K562 (cell line): Measurements from ENCODE around the gene CIAPIN1. TPM values are rescaled to one million over a fixed set of nuclear protein-coding genes. Genes with fewer than 3 reads are reported as not detected.
A peak's percentile ranks its signal among the peaks of the same experiment; 100 is the strongest.

ENCODE experiments used
- ATF6 ChIP-seq: sonication (generic); formaldehyde crosslinking; IDR thresholded peaks from 2 replicates; pipeline ENCODE4 v1.4.0; 2020; ENCODE audit warnings: mild to moderate bottlenecking, missing genetic modification reagents
- CBX2 ChIP-seq: fragments of 200-600 bp; sonication (generic); IDR thresholded peaks from one replicate; pipeline ENCODE4 v1.6.1; 2012; ENCODE audit warnings: mild to moderate bottlenecking, low read length, inconsistent platforms; ENCODE audit not compliant: insufficient read depth, poor library complexity, severe bottlenecking
- CEBPB ChIP-seq: fragments of 450-650 bp; IDR thresholded peaks from 2 replicates; pipeline ENCODE4 v1.6.1; 2016; ENCODE audit warnings: missing genetic modification characterization, missing compliant biosample characterization
- CEBPG ChIP-seq, 3 experiments: fragments of 200-800 bp in 1 of 3; sonication (Bioruptor generic) in 1 of 3; sonication (generic) in 1 of 3; formaldehyde crosslinking in 1 of 3; IDR thresholded peaks in 2 of 3; conservative IDR thresholded peaks in 1 of 3; 2 replicates each; pipeline versions ENCODE4 v1.6.1 to v1.8.0; 2016 to 2022; ENCODE audit warnings: missing compliant biosample characterization in 2 of 3, missing genetic modification characterization in 2 of 3, mild to moderate bottlenecking in 1 of 3, missing genetic modification reagents in 1 of 3
- CHAMP1 ChIP-seq: fragments of 450-650 bp; IDR thresholded peaks from 2 replicates; pipeline ENCODE4 v1.6.1; 2016; ENCODE audit warnings: mild to moderate bottlenecking
- FOS ChIP-seq: IDR thresholded peaks from 3 replicates; pipeline ENCODE4 v1.6.1; 2011; ENCODE audit not compliant: insufficient read length; ENCODE audit errors: extremely low read depth
- GTF2E2 ChIP-seq: fragments of 200-800 bp; sonication (Bioruptor generic); IDR thresholded peaks from 2 replicates; pipeline ENCODE4 v1.6.1; 2016; ENCODE audit warnings: missing genetic modification characterization, missing compliant biosample characterization
- HDAC8 ChIP-seq: fragments of 450-650 bp; IDR thresholded peaks from 2 replicates; pipeline ENCODE4 v1.6.1; 2016; ENCODE audit warnings: mild to moderate bottlenecking, missing genetic modification characterization, moderate library complexity, missing compliant biosample characterization
- HES1 ChIP-seq: fragments of 450-650 bp; IDR thresholded peaks from 2 replicates; pipeline ENCODE4 v1.6.1; 2016; ENCODE audit warnings: low read depth, mild to moderate bottlenecking, moderate library complexity
- HLTF ChIP-seq: fragments of 450-650 bp; IDR thresholded peaks from 2 replicates; pipeline ENCODE4 v1.6.1; 2016
- HOXB6 ChIP-seq: fragments of 250-450 bp; sonication (Bioruptor Pico); IDR thresholded peaks from 2 replicates; pipeline ENCODE4 v1.5.1; 2022; ENCODE audit warnings: mild to moderate bottlenecking, borderline replicate concordance
- RNF219 ChIP-seq: fragments of 250-450 bp; sonication (Bioruptor Pico); IDR thresholded peaks from 2 replicates; pipeline ENCODE4 v1.5.0; 2022; ENCODE audit warnings: mild to moderate bottlenecking
- SETDB1 ChIP-seq: IDR thresholded peaks from one replicate; pipeline ENCODE4 v1.6.1; 2012; ENCODE audit warnings: low read length, control low read depth, inconsistent platforms
- SMARCA5 ChIP-seq: fragments of 450-650 bp; IDR thresholded peaks from 2 replicates; pipeline ENCODE4 v1.6.1; 2016
- THAP7 ChIP-seq: fragments of 250-450 bp; sonication (Bioruptor Pico); IDR thresholded peaks from 2 replicates; pipeline ENCODE4 v1.5.0; 2021
- ZFP30 ChIP-seq: fragments of 250-450 bp; sonication (Bioruptor Pico); IDR thresholded peaks from 2 replicates; pipeline ENCODE4 v1.8.0; 2022; ENCODE audit warnings: moderate library complexity, mild to moderate bottlenecking, inconsistent platforms, borderline replicate concordance
- ZFP91 ChIP-seq: sonication (generic); formaldehyde crosslinking; IDR thresholded peaks from 2 replicates; pipeline ENCODE4 v1.8.0; 2022; ENCODE audit warnings: mild to moderate bottlenecking, missing genetic modification reagents
- ZNF444 ChIP-seq: fragments of 250-450 bp; sonication (Bioruptor Pico); IDR thresholded peaks from 2 replicates; pipeline ENCODE4 v1.4.0; 2020; ENCODE audit warnings: mild to moderate bottlenecking, moderate library complexity
- polyA plus RNA-seq, 8 experiments: library from polyadenylated mRNA; depleted of rRNA in 4 of 8; stranded (reverse) in 5 of 8; unstranded in 3 of 8; fragments of >200 nt; fragmentation: Nextera tagmentation in 2 of 8; fragmentation: Illumina TruSeq in 1 of 8; extraction: Ambion mirVana in 2 of 8; extraction: Trizol in 1 of 8; gene quantifications; 2 replicates each; pipeline versions ENCODE4 v1.2.1 to v1.2.3, GENCODE V29; 2011 to 2014; ENCODE audit warnings: inconsistent platforms in 1 of 8, missing spikeins in 1 of 8
- total RNA-seq, 7 experiments: library from RNA; depleted of rRNA in 6 of 7; stranded (reverse); fragments of >200 nt in 6 of 7; fragmentation: Illumina TruSeq in 2 of 7; extraction: Trizol in 2 of 7; gene quantifications; 2 replicates each; pipeline versions ENCODE4 v1.2.1 to v1.2.3, GENCODE V29; 2011 to 2021; ENCODE audit warnings: low replicate concordance in 1 of 7

Gene CIAPIN1
- total and polyA plus RNA-seq, 9 of the 15 experiments (the other 6 are each of a cell fraction or from before 2014, with no cell fraction given) = 71.8 to 263 (median 95.7) TPM

- no peak for TF ChIP-seq CHAMP1
- TF ChIP-seq CEBPG (CRISPR knock-in tag; IDR thresholded peaks at IDR 0.05) = peak; percentile 44; the same call in 1 of the 2 replicates
- peak; percentile 46 to 86; a peak in 3 of 4 replicates for TF ChIP-seq CEBPG (tag; conservative IDR thresholded peaks at IDR 0.05 in 1 of 2, IDR thresholded peaks at IDR 0.05 in 1 of 2)
- no peak for TF ChIP-seq ATF6 (CRISPR knock-in tag)
- no peak for TF ChIP-seq HES1
- TF ChIP-seq CBX2 = no peak
- TF ChIP-seq HDAC8 (tag) = no peak
- no peak for TF ChIP-seq HLTF
- TF ChIP-seq GTF2E2 (tag) = no peak
- no peak for TF ChIP-seq FOS
- TF ChIP-seq SMARCA5 = no peak
- TF ChIP-seq RNF219 (CRISPR knock-in tag) = no peak
- no peak for TF ChIP-seq HOXB6 (CRISPR knock-in tag)
- TF ChIP-seq ZFP91 (CRISPR knock-in tag) = no peak
- no peak for TF ChIP-seq SETDB1
- peak; percentile 68; the same call in 1 of the 2 replicates for TF ChIP-seq CEBPB (tag)
- no peak for TF ChIP-seq ZNF444 (CRISPR knock-in tag)
- no peak for TF ChIP-seq THAP7
- no peak for TF ChIP-seq ZFP30
Measured at GRCh38 chr16:57394444-57394843, 52.7 kb downstream of the CIAPIN1 start (continued).
